ENCODE measurements around the gene SLN. TPM values are rescaled to one million over a fixed set of nuclear protein-coding genes. Genes with fewer than 3 reads are reported as not detected.

The SLN gene
- total RNA-seq, 1 donor from 2014 or later = not detected

DNA sequence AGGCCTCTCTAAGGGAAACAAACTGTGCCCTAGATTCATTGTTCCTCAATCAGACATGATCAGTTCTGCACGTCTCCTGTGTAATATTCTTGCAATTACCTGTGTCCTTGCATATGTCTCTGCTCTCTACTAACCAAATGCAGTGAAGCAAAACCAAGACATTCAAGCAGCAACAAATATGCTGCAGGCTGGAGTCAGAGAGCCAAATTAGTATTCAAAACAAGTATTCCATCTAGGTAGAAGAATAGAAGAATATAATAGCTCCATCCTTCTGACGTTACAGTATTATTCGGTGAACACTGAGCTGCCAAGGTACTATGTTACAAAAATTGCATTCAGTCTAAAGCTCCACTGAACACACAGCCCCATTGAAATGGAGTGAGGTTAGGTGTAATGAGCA lies 51.8 kb downstream of the SLN start:
- Mint-ChIP-seq H3K36me3 (no peaks in the 10 kb centered on the region), H3K9me3 (no peaks in the 10 kb centered on the region), H3K27ac (no peak overlapping the region), H3K4me3 (no peak overlapping the region), H3K4me1 (peaks cover 13% of the 10 kb centered on the region), H3K27me3 (ENCODE audit: insufficient read depth, low read depth) (no peaks in the 10 kb centered on the region)
- no peak overlapping the region for H3K27ac ChIP-seq
- no peaks in the 10 kb centered on the region for H3K79me2 ChIP-seq (ENCODE audit: low read depth)
- no peaks in the 10 kb centered on the region for H3F3A ChIP-seq (ENCODE audit: low read depth)
- no peak overlapping the region for H3K9ac ChIP-seq
- H4K20me1 ChIP-seq (ENCODE audit: low read depth) = no peaks in the 10 kb centered on the region
- H3K9me3 ChIP-seq (ENCODE audit: low read depth) = no peaks in the 10 kb centered on the region
- H3K4me3 ChIP-seq = no peak overlapping the region
- no peaks in the 10 kb centered on the region for H3K27me3 ChIP-seq
- no peak overlapping the region for H2AFZ ChIP-seq (replicated peaks)
- TF ChIP-seq EZH2 (IDR thresholded peaks at IDR 0.05) (no peak), EZH2phosphoT487 (IDR thresholded peaks at IDR 0.05) (no peak)
- TF ChIP-seq, protein P1, sequence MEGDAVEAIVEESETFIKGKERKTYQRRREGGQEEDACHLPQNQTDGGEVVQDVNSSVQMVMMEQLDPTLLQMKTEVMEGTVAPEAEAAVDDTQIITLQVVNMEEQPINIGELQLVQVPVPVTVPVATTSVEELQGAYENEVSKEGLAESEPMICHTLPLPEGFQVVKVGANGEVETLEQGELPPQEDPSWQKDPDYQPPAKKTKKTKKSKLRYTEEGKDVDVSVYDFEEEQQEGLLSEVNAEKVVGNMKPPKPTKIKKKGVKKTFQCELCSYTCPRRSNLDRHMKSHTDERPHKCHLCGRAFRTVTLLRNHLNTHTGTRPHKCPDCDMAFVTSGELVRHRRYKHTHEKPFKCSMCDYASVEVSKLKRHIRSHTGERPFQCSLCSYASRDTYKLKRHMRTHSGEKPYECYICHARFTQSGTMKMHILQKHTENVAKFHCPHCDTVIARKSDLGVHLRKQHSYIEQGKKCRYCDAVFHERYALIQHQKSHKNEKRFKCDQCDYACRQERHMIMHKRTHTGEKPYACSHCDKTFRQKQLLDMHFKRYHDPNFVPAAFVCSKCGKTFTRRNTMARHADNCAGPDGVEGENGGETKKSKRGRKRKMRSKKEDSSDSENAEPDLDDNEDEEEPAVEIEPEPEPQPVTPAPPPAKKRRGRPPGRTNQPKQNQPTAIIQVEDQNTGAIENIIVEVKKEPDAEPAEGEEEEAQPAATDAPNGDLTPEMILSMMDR (IDR thresholded peaks at IDR 0.05) = no peak
- H3K4me1 ChIP-seq = no peaks in the 10 kb centered on the region
- H3K36me3 ChIP-seq = no peaks in the 10 kb centered on the region
- no peak for DNase-seq (ENCODE audit: low spot score)
- no peak overlapping the region for H3K4me2 ChIP-seq

DNA sequence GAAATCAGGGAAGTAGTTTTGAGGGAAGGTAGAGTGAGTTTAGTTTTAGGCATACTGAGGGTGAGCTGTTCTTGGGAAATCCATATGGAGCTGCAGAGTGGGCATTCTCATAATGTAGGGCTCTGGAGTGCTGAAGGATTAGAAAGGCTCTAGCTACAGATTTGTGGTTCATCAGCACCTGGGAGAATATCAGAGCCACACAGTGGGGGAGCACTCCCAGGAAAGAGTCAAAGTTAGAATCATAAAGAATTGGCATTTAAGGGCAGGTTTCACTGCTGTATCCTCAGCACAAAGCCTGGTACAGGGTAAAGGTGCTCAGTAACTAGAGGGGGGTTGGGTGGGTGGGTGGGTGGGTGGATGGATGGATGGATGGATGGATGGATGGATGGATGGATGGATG lies 52.5 kb downstream of the SLN start:
- no peaks in the 10 kb centered on the region for H3K36me3 ChIP-seq
- DNase-seq (ENCODE audit: low spot score) = no peak
- H3F3A ChIP-seq (ENCODE audit: low read depth) = no peaks in the 10 kb centered on the region
- H3K4me3 ChIP-seq = no peak overlapping the region
- no peak overlapping the region for H3K4me2 ChIP-seq
- no peaks in the 10 kb centered on the region for H3K27me3 ChIP-seq
- H3K4me1 ChIP-seq = no peaks in the 10 kb centered on the region
- Mint-ChIP-seq H3K4me1 (peaks cover 7% of the 10 kb centered on the region), H3K27me3 (ENCODE audit: insufficient read depth, low read depth) (no peaks in the 10 kb centered on the region), H3K27ac (peak overlapping the region; percentile 32), H3K36me3 (no peaks in the 10 kb centered on the region), H3K9me3 (no peaks in the 10 kb centered on the region), H3K4me3 (no peak overlapping the region)
- no peaks in the 10 kb centered on the region for H3K79me2 ChIP-seq (ENCODE audit: low read depth)
- no peak overlapping the region for H2AFZ ChIP-seq (replicated peaks)
- TF ChIP-seq, protein P1 (IDR thresholded peaks at IDR 0.05) = no peak
- no peak for TF ChIP-seq EZH2phosphoT487 (IDR thresholded peaks at IDR 0.05)
- no peak for TF ChIP-seq EZH2 (IDR thresholded peaks at IDR 0.05)
- no peak overlapping the region for H3K9ac ChIP-seq
- H3K27ac ChIP-seq = no peak overlapping the region
- H4K20me1 ChIP-seq (ENCODE audit: low read depth) = no peaks in the 10 kb centered on the region
- H3K9me3 ChIP-seq (ENCODE audit: low read depth) = no peaks in the 10 kb centered on the region

Other genes starting within 250 kb of the SLN start
- 7.0 and 11.8 TPM in 2 replicates for gene ALKBH8, start 146.3 kb downstream of the SLN start, total RNA-seq (ENCODE audit: low replicate concordance)
- gene ELMOD1, start 120.9 kb downstream of the SLN start, total RNA-seq (ENCODE audit: low replicate concordance) = 0.19 TPM in 1 of 2 replicates, not detected in the other
- gene SLC35F2, start 146.7 kb upstream of the SLN start, total RNA-seq (ENCODE audit: low replicate concordance) = 9.8 and 10.3 TPM in 2 replicates
- gene RAB39A, start 216.4 kb upstream of the SLN start, total RNA-seq (ENCODE audit: low replicate concordance) = 8.9 and 13.2 TPM in 2 replicates